Glomerular visceral epithelial cell (primary cell): ENCODE measurements around the gene C19orf53.
"Not testable (repeated sequence)": the region's sequence is repeated elsewhere in the genome, so short reads cannot be mapped to it uniquely, and the experiment has no call there.

Experiments used
- DNase-seq: peaks from one replicate; pipeline ENCODE4 v3.0.0-alpha.2; 2016; ENCODE audit errors: extremely low spot score

Gene C19orf53

GRCh38 chr19:13774217-13775191 is at the start of gene C19orf53:
Gene C19orf53, plus strand, starts transcription at chr19:13774456. Its CDS starts 22 bp downstream, at chr19:13774478.
- DNase-seq: peak; percentile 89

- DNase-seq: no peak
These were observed 47.9 kb upstream of the C19orf53 start for GRCh38 chr19:13726323-13726722.

GRCh38 chr19:13727798-13728197 is 46.5 kb upstream of the C19orf53 start:
- peak; percentile 46 for DNase-seq

- peak; percentile 21 for DNase-seq
These were observed 44.4 kb upstream of the C19orf53 start for GRCh38 chr19:13729859-13730258.

- peak; percentile 96 for DNase-seq
These were observed 42.9 kb upstream of the C19orf53 start for GRCh38 chr19:13731147-13731964.

GRCh38 chr19:13732337-13732736 is 41.9 kb upstream of the C19orf53 start:
- DNase-seq: no peak

- no peak for DNase-seq
These were observed 39.5 kb upstream of the C19orf53 start for GRCh38 chr19:13734751-13735150.

- no peak for DNase-seq
These were observed 36.2 kb upstream of the C19orf53 start for GRCh38 chr19:13738073-13738472.

- DNase-seq: no peak
These were observed 32.4 kb upstream of the C19orf53 start for GRCh38 chr19:13741893-13742292.

GRCh38 chr19:13742756-13743155 is 31.5 kb upstream of the C19orf53 start:
- peak; percentile 24 for DNase-seq

GRCh38 chr19:13744174-13744573 is 30.1 kb upstream of the C19orf53 start:
- no peak for DNase-seq

GRCh38 chr19:13747098-13747453 is 27.2 kb upstream of the C19orf53 start:
- no peak for DNase-seq

GRCh38 chr19:13748169-13748828 is 26.0 kb upstream of the C19orf53 start:
- peak; percentile 22 for DNase-seq

GRCh38 chr19:13751436-13751835 is 22.8 kb upstream of the C19orf53 start:
- DNase-seq: no peak

- not testable (repeated sequence) for DNase-seq
These were observed 20.6 kb upstream of the C19orf53 start for GRCh38 chr19:13753622-13754021.

GRCh38 chr19:13756210-13756609 is 18.0 kb upstream of the C19orf53 start:
- no peak for DNase-seq

- no peak for DNase-seq
These were observed 16.2 kb upstream of the C19orf53 start for GRCh38 chr19:13757805-13758772.

- no peak for DNase-seq
These were observed 15.5 kb upstream of the C19orf53 start for GRCh38 chr19:13758795-13759194.

GRCh38 chr19:13761423-13761822 is 12.8 kb upstream of the C19orf53 start:
- DNase-seq: no peak

GRCh38 chr19:13762635-13763235 is 11.5 kb upstream of the C19orf53 start:
- no peak for DNase-seq
